T-helper 2 cell (primary cell): Measurements from ENCODE around the gene RPGRIP1L.
"Not testable (repeated sequence)": the region's sequence is repeated elsewhere in the genome, so short reads cannot be mapped to it uniquely, and the experiment has no call there.

Source experiments
- DNase-seq, 5 experiments: peaks; one replicate each; pipeline versions ENCODE4 v3.0.0 to v3.0.0-alpha.2; 2012 to 2022

RPGRIP1L gene

GRCh38 chr16:53711390-53711789, 7.7 kb upstream of the RPGRIP1L start:
- no peak for DNase-seq

- peak in 1 of 5 experiments; percentile 11 for DNase-seq
These were observed 4.8 kb upstream of the RPGRIP1L start for GRCh38 chr16:53708490-53708889.

- no peak for DNase-seq
These were observed 4.0 kb upstream of the RPGRIP1L start for GRCh38 chr16:53707671-53708070.

- DNase-seq, result no peak
These were observed 770 bp upstream of the RPGRIP1L start for GRCh38 chr16:53704445-53704813.

GRCh38 chr16:53698271-53698670, 5.4 kb downstream of the RPGRIP1L start:
- not testable (repeated sequence) for DNase-seq

GRCh38 chr16:53695070-53695469, 8.6 kb downstream of the RPGRIP1L start:
- DNase-seq, result no peak

- no peak for DNase-seq
These were observed 10.3 kb downstream of the RPGRIP1L start for GRCh38 chr16:53693320-53693719.

GRCh38 chr16:53692146-53692545, 11.5 kb downstream of the RPGRIP1L start:
- no peak for DNase-seq

GRCh38 chr16:53690771-53691170, 12.9 kb downstream of the RPGRIP1L start:
- no peak for DNase-seq

GRCh38 chr16:53689636-53690035, 14.0 kb downstream of the RPGRIP1L start:
- no peak for DNase-seq

- DNase-seq, result no peak
These were observed 16.9 kb downstream of the RPGRIP1L start for GRCh38 chr16:53686710-53687109.

GRCh38 chr16:53685334-53685733, 18.3 kb downstream of the RPGRIP1L start:
- not testable (repeated sequence) for DNase-seq

GRCh38 chr16:53681354-53681753, 22.3 kb downstream of the RPGRIP1L start:
- no peak for DNase-seq

- DNase-seq, result no peak
These were observed 22.9 kb downstream of the RPGRIP1L start for GRCh38 chr16:53680756-53681155.

- DNase-seq, result no peak
These were observed 24.8 kb downstream of the RPGRIP1L start for GRCh38 chr16:53678756-53679343.

- DNase-seq, result no peak
These were observed 25.5 kb downstream of the RPGRIP1L start for GRCh38 chr16:53678155-53678554.

- DNase-seq, result no peak
These were observed 30.5 kb downstream of the RPGRIP1L start for GRCh38 chr16:53673189-53673588.

- no peak for DNase-seq
These were observed 31.2 kb downstream of the RPGRIP1L start for GRCh38 chr16:53672461-53672860.

GRCh38 chr16:53668869-53669268, 34.8 kb downstream of the RPGRIP1L start:
- DNase-seq, result peak in 1 of 5 experiments; percentile 21

- DNase-seq, result no peak
These were observed 36.8 kb downstream of the RPGRIP1L start for GRCh38 chr16:53666786-53667415.

GRCh38 chr16:53664724-53665345, 38.8 kb downstream of the RPGRIP1L start:
- peak in 2 of 5 experiments; percentile 0 to 86 for DNase-seq

GRCh38 chr16:53662072-53662471, 41.6 kb downstream of the RPGRIP1L start:
- DNase-seq, result no peak

GRCh38 chr16:53654946-53655345, 48.7 kb downstream of the RPGRIP1L start:
- no peak for DNase-seq

GRCh38 chr16:53651357-53651756, 52.3 kb downstream of the RPGRIP1L start:
- DNase-seq, result no peak
